HG02943 (cell line): Measurements from ENCODE around the gene SRL.
"Not testable (repeated sequence)": the region's sequence is repeated elsewhere in the genome, so short reads cannot be mapped to it uniquely, and the experiment has no call there.

Experiments used
- ATAC-seq: cut with Tn5 transposase; IDR thresholded peaks from one replicate; pipeline ENCODE4 v1.9.1; 2021; ENCODE audit warnings: mild to moderate bottlenecking, low read depth, moderate library complexity; ENCODE audit not compliant: unreplicated experiment

SRL gene

DNA sequence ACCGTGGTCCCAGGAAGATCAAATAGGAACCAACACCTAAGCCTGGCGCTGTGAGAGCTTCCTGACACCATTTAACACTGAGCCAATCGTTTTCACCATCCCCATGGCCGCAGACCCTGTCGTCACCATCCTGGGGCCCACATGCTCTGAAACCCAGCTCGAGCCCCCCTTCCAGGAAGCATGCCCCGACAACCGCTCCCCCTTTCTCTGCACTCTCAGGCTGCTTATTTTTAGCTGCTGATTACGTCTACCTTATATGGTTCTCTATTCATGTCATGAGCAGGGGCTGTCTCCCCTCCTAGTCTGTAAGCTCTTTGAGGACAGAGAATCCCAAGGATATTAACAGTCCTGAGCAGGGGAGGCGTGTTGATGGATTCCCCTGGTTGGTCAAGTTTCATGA lies 10.5 kb downstream of the SRL start:
- ATAC-seq, result no peak

DNA sequence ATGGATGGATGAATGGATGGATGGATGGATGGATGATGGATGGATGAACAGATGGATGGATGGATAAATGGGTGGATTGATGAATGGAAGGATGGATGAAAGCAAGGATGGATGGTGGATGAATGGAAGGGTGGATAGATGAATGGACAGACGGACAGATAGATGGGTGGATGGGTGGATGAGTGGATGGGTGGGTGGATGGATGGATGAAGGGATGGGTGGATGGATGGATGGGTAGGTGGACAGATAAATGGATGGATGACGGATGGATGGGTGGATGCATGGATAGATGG lies 14.9 kb downstream of the SRL start:
- no peak for ATAC-seq

DNA sequence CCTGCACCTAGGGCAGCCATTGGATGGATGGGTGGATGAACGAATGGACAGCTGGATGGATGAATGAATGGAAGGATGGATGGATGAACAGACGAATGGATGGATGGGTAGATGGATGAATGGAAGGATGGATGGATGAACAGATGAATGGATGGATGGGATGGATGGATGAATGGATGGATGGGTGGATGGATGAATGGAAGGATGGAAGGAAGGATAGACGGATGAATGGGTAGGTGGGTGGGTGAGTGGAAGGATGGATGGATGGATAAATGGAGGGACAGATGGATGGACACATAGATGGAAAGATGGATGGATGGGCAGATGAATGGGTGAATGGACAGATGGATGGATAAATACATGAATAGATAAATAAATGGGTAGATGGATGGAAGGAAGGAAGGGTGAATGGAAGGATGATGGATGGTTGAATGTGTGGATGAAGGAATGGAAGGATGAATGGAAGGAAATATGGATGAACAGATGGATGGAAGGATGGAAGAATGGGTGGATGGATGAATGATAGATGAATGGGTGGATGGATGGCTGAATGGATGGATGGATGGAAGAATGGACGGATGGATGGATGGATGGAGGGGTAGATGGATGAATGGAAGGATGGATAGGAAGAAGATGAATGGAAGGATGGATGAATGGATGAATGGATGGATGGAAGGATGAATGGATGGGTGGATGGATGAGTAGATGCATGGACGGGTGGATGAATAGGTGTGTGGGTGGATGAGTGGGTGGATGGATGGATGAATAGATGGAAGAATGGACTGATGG lies 15.4 kb downstream of the SRL start:
- no peak for ATAC-seq

DNA sequence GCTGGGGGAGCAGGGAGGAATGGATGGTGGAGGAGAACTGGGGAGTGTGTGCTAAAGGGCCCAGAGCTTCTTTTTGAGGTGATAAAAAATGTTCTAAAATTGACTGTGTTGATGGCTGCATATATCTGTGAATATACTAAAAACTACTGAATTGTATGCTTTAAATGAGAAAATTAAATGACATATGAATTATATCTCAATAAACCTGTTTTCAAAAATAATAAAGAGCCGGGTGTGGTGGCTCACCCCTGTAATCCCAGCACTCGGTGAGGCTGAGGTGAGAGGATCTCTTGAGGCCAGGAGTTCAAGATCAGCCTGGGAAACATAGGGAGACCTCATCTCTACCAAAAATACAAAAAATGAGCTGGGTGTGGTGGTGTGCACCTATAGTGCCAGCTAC lies 16.8 kb downstream of the SRL start:
- no peak for ATAC-seq

DNA sequence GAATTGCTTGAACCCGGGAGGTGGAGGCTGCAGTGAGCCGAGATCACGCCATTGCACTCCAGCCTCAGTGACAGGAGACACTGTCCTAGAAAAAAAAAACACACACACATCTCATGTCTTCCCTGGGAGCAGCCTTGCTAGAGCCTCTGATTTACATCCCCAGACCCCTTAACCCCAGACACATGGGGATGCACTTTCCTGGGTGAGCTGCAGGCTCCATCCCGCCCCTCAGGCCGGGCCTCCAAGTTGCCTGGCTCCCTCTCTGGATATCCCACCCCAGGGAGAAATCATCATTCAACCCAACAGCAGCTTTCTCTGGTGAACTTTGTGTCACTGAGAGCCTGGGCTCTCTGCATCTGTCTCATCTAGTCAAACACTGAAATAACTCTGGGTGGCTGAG lies 21.5 kb downstream of the SRL start:
- no peak for ATAC-seq

DNA sequence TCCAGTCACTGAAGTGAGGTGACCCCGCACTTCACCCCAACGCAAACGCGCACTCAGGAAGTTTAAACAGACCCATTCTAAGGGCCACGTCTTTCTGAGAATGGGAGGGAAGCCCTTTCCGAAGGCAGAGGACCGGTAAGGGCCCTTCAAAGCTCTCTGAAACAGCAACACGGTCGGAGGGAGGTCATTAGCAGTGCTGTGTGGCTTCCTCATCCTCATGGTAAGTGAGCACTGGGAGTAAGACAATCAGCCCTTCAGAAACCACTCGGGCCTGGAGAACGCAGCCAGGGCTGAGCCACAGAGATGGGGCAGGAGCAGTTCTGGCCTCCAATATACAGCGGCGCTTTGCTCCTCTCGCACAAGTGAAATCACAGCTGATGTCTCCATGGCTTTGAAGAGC lies 23.7 kb downstream of the SRL start:
- no peak for ATAC-seq

DNA sequence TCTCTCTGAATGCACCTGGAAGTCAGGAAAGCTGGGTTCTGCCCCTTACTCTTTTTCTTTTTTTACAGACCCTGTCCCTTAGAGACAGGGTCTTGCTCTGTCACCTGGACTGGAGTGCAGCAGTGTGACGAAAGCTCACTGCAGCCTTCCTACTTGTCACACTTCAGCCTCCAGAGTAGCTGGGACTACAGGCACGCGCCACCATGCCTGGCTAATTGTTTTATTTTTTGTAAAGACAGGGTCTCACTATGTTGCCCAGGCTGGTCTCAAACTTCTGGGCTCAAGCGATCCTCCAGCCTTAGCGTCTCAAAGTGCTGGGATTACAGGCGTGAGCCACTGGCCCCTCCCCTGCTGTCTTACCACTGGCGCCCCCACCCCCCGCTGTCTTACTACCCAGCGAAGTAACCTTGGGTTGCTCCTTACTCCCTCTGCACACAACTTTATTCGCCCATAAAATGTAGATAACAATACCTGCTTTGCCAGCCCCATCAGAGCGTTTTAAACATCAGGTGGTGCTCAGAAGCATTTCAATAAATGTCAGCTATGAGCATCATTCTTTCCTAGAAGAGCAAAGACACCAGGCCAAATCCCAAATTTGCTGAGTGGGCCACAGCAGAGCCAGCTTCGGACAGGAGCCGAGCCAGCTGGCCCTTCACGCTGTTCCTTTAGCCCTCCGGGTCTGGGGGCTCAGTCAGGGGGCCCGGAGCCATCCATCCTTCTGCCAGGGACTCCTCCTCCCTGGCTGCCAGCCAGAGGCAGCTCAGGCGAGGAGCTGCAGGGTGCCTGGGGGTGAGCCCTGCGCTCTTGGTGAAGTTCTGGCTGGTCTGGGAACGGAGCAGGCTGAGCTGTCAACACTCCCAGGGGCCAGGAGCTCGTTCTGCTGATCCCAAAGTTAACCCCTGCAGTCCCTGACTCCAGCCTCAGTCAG lies 24.4 kb downstream of the SRL start:
- ATAC-seq, result no peak

DNA sequence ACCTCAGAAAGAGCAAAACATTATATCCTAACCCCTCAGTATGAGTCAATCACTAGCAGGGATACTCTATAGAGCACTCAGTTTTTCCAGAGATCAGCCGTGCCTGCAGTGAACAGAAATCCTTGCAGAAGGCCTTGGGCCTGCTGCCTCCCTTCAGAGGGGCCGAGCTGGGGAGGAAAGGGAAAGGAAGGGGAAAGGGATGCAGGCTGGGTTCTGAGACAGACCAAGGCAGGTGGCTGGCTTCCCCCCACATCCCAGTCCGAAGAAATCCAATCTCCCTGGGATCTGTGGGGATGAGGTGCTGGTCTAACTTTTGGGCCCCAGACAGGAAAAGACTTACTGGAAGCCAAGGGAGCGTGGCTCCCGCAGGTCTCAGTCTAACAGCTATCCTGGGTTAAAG lies 25.3 kb downstream of the SRL start:
- no peak for ATAC-seq

DNA sequence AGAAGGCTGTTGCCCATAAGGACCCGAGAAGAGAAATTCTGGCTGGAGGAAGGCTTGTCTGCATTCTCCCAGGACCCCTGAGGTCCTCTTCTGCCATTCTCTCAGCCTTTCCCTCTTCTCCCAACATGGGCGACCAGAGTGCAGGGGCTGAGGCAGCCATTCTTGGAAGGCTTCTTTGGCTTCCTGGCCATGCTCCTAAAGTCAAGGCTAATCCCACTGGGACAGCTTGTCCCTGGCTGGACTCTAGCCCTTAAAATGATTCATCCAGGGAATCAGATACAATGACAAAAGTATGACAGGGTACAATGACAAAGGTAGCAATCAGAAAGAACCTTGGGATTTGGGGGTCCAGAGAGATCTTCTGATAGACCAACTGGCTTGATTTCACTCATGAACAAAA lies 26.8 kb downstream of the SRL start:
- ATAC-seq, result no peak

DNA sequence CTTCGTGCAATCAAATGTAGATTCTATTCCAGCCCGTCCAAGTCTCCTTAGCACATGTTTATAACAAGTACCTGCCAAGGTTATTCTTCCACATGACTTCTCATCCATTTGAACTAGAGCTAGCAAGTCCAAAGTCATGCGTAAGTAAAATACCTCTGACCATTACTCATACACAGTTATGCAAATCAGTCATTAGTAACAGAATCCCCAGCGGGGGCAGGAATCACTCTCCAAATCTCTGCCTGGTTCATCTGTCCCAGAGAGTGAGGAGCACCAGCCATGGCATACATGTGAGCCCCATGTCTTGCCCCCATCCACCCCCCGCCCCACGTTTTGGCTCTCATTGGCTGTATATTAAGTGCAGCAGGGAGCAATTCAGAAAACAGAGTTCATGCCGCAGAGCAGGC lies 27.7 kb downstream of the SRL start:
- no peak for ATAC-seq

DNA sequence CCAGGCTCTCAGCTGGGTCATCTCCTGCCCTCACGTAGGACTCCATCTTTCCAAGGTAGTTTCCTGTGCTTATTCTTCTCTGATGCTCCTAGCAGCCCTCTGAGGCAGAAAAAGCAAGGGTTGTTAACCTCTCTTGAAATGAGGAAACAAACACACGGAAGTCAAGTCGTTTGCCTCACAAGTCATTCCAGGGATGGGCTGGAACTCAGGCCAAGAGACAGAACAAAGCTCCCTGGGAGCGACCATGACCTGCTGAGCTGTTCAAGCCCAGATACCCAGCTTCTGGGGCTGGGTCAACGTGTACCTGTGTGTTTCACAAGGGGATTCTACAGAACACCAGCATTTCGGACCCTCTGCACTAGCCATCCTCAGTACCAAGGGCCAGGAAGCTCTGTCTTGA lies 28.1 kb downstream of the SRL start:
- ATAC-seq, result no peak

DNA sequence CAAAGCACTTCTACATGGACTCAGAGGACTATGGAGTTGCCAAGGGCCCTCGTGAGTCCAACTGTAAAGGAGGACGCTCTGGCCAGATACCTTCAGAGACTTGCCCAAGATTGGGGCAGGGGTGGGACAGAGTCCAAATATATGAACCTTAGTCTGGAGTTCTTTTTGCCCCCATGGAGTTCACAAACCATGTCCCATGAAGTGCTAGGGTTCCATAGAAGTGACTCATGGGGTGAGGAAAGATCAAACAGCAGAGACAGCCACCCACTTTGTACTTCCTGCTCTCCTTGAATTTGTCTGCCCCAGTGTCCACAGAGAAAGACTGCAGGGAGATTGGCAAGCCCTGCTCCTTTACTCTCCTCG lies 29.0 kb downstream of the SRL start:
- no peak for ATAC-seq

DNA sequence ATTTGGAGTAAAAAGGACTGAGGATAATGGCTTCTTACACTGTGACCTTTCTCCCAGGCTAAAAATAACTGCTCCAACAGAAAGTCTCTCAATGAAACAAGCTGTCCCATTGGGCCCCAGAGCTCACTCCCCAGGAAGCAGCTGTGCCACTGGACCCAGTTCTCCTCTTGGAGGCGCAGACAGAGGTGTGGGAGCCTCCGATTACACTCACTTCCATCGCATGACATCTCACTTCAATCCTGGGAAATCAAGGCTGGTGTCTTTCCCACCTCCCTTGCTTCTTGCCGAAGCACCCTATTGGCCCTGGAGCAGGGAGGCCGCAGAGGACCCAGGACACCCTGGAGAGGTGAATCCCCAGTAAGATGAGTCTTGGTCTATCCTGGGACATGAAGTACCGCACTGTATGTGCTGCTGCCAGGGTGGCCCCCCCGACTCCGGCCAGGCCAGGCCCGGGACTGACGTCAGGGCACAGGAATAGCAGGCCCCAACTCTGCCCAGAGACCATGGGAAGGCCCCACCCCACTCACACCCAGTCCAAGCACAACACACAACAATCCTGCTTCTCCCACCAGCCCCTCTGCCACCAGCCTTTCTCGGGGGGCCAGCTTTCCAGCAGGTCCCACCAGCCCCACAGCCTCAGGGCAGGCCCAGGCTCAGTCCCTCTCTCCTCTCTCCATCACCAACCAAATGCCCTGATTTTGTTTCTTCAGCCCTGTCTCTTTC lies 29.5 kb downstream of the SRL start:
- ATAC-seq, result no peak

DNA sequence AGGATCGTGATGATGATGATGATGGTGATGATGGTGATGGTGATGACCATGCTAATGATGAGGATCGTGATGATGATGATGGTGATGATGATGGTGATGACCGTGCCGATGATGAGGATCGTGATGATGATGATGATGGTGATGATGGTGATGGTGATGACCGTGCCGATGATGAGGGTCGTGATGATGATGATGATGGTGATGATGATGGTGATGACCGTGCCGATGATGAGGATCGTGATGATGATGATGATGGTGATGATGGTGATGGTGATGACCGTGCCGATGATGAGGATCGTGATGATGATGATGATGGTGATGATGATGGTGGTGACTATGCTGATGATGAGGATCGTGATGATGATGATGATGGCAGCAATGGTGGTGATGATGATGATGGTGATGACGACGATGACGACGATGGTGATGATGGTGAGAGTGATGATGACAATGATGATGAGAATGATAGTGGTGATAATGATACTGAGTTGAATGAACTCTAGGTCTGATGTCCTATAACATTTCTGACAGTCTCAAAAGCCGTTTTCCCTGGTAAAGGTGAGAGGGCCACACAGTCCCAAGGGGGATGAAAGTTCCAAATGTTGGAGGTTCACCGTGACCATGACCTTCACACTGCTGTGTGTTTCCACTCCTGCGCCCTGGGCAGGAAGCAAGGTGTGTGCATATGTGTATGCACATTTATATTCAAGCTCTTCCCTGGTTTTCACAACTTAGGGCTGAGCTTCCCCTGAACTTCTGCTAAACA lies 30.3 kb downstream of the SRL start:
- ATAC-seq, result not testable (repeated sequence)

DNA sequence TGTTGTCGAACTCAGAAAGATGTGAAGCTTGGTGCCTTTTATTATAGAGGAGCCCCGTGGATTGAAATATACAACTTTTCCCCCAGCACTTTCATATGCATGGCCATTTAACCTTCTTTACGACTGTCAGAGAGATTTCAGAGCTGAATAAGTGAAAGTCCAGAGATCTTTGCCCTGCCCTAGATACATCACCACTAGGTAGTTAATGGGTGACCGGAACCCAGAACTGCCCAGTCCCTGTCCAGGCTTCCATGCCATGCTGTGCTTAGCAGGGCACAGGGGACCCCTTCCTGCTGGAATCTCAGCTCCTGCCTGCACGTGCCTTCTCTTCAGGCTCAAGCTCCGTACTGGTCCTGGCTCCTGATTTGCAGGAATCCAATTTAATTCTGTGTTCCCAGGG lies 32.2 kb downstream of the SRL start:
- no peak for ATAC-seq

DNA sequence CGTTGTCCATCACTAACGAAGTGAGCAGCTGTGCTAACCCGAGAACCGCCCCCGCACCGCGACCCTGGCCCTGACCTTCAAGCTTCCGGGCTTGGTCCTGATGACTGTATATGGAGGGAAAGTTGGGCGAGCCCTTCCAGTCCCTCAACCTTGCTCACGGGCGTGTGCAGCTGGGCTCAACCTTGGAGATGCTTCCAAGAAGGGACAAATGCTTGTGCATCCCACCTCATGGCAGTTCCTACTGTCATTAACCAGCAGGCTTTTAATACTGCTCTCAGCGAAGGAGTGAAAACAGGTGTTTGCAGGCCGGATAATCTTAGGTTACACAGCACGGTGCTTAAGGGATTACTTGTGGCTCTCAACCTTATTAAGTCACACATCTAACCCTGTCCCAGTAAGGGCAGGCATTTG lies 33.5 kb downstream of the SRL start:
- ATAC-seq, result no peak

DNA sequence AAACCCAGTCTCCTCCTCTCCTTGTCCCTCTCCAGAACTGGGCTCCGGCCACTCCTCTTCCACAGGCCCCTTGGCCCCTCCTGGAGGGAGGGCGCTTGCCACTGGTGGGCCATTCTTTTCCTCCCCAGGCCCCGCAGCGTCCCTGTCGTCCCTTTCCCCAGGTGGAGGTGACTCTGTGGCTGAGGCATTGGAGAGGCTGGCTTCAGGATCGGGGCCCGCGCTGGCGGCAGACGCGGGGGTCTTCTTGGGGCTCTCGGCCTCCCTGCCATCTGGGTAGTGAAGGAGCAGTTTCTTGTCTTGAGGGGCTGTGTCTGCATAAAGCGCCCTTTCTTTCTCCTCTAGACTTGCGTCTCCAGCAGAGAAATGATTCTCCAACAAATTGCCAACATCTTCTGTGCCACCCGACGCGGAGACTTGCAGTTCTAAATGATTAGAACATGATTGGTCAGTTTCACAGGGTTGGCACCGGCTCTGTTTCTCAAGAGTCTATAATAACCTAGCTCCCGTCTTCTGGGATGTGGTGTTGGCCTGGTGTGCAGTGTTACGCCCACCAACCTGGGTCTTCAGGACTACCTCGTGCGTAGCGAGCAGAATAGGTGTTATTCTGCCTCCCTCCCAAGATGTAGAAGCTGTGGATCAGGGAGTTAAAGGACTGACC lies 34.1 kb downstream of the SRL start:
- ATAC-seq, result no peak

DNA sequence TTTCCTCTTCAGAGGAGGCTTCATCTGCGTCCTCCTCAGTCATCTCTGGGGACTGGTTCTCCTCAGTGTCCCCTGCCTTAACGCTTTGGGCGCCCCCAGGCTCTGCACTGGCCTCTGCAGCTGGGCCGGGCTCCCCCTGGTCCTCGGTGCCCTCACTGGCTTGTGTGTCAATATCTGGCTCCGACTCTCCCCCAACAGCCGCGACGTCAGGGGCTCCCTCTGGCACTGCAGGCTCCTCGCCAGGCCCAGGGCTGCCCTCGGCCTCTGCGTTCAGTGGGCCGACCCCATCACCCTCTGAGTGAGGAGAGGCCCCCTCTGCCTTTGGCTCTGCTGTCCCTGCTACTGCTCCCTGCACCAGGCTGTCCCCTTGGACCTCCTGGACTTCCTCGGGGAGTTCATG lies 34.7 kb downstream of the SRL start:
- no peak for ATAC-seq

DNA sequence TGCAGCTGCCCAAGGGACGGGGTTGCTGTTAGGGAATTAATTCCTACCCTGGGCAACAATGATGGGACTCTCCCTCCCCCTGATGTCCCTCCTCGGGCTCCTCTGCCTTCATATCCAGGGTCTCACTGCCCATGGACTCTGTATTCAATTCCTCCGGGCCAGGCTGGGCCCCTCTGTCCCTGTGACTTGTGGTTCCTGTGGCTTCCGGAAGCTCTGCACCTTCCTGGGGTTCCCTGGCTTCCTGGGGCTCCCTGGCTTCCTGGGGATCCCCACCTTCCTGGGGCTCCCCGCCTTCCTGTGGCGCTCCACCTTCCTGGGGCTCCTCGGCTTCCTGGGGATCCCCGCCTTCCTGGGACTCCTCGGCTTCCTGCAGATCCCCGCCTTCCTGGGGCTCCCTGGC lies 35.2 kb downstream of the SRL start:
- no peak for ATAC-seq

DNA sequence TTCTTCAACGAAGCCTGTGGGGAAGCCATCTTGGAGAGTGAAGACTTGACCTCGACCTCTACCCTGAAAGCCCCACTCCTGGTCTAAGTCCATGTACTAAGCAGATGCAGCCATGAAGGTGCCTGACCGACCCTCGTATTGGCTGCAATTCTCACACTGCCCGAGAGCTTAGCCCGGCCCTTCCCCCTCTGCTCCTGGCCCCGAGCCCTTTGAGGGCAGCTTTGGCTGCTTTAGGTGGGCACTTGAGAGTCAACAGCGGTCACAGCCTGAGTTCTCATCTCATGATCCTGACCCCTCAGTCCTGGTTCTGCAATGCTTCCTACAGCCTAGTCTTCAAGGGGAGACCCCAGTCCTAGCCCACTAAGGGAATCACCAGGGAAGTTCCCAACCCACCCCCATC lies 35.9 kb downstream of the SRL start:
- no peak for ATAC-seq
